ENCODE results near the gene OTUB1. TPM values are rescaled to one million over a fixed set of nuclear protein-coding genes. Genes with fewer than 3 reads are reported as not detected.
"Not testable (repeated sequence)": the region's sequence is repeated elsewhere in the genome, so short reads cannot be mapped to it uniquely, and the experiment has no call there.

The OTUB1 gene
- total and polyA plus RNA-seq, 2 donors: 46.7 to 83.8 TPM

DNA sequence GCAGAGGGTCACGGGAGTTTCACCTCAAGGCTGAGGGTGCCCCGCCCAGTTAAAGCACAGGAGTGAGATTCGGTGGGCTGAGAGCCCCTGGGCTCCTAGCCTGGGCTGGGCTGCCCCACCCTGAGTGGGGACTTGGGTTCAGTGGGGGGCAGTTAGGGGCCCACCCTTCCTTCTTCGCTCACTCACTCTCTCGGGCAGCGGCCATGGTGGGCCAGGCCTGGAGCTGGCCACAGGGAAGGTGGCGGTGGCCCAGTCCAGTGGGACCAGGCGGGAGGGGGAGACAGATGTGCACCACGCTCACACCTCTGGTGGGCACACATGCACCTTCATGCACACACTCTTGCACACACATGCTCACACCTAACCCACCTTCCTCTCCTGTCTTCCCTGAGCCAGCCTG lies 55.6 kb downstream of the OTUB1 start:
- no peak overlapping the region for H3K27ac ChIP-seq (ENCODE audit: low read depth in 1 of 2, low read length in 1 of 2)
- peaks cover 23 to 45% of the 10 kb centered on the region in 2 donors for H3K27me3 ChIP-seq (ENCODE audit: control insufficient read depth in 2 of 2, insufficient read depth in 1 of 2, low read length in 1 of 2)
- no peaks in the 10 kb centered on the region for H3K36me3 ChIP-seq (ENCODE audit: control insufficient read depth in 2 of 2, insufficient read depth in 2 of 2, low read length in 1 of 2)
- DNase-seq (ENCODE audit: low read depth in 6 of 9, low spot score in 9 of 9): no peak
- WGBS: 95% methylated on average over 9 of the region's 9 CpGs
- no peak overlapping the region for H3K4me3 ChIP-seq (ENCODE audit: low read length in 2 of 2)
- H3K4me1 ChIP-seq (ENCODE audit: control insufficient read depth in 2 of 2, insufficient read depth in 2 of 2, low read length in 2 of 2): peaks cover 0 to 6% of the 10 kb centered on the region in 2 donors
- H3K9me3 ChIP-seq (ENCODE audit: control insufficient read depth in 2 of 2, insufficient read depth in 1 of 2, low read length in 1 of 2): peaks cover 0 to 5% of the 10 kb centered on the region in 2 donors

DNA sequence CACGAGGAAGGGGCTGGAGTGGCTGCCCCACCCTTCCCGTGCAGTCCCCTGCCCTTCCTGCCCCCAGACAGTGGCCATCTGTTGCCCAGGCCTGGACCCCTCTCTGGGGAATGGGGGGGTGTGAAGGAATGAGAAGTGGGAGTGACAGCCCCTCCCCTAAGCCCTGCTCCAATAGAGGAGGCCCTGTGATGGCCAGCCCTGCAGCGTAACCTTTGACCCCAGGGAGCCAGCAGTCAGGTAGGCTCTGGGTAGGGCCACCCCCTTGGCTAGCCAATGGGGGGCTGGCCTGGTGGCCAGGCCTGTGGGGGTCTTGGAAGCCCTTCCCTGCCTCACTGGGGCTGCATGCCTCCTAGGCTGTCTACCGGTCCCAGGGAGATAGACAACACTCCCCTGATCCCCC lies 56.1 kb downstream of the OTUB1 start:
- no peak overlapping the region for H3K4me3 ChIP-seq (ENCODE audit: low read length in 2 of 2)
- H3K36me3 ChIP-seq (ENCODE audit: control insufficient read depth in 2 of 2, insufficient read depth in 2 of 2, low read length in 1 of 2): no peaks in the 10 kb centered on the region
- H3K9me3 ChIP-seq (ENCODE audit: control insufficient read depth in 2 of 2, insufficient read depth in 1 of 2, low read length in 1 of 2): peaks cover 0 to 3% of the 10 kb centered on the region in 2 donors
- WGBS: 96% methylated on average over 4 of the region's 4 CpGs
- H3K27ac ChIP-seq (ENCODE audit: low read depth in 1 of 2, low read length in 1 of 2): no peak overlapping the region
- peaks cover 18 to 41% of the 10 kb centered on the region in 2 donors for H3K27me3 ChIP-seq (ENCODE audit: control insufficient read depth in 2 of 2, insufficient read depth in 1 of 2, low read length in 1 of 2)
- H3K4me1 ChIP-seq (ENCODE audit: control insufficient read depth in 2 of 2, insufficient read depth in 2 of 2, low read length in 2 of 2): peaks cover 0 to 1% of the 10 kb centered on the region in 2 donors
- no peak for DNase-seq (ENCODE audit: low read depth in 6 of 9, low spot score in 9 of 9)

DNA sequence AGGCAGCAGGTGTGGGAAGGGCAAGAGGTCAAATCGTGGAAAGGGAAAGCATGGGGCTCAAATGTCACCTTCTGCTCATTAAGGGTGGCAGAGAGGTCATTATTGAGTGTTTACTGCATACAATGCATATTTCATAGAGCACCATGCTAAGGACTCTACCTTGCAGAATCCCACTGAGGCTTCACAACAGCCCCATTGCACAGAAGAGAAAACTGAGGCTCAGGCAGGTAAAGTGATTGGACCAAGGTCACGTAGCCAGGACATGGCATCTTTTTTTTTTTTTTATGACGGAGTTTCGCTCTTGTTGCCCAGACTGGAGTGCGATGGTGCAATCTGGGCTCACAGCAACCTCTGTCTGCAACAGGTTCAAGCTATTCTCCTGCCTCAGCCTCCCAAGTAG lies 57.3 kb downstream of the OTUB1 start:
- H3K4me3 ChIP-seq (ENCODE audit: low read length in 2 of 2): no peak overlapping the region
- no peaks in the 10 kb centered on the region for H3K9me3 ChIP-seq (ENCODE audit: control insufficient read depth in 2 of 2, insufficient read depth in 1 of 2, low read length in 1 of 2)
- H3K4me1 ChIP-seq (ENCODE audit: control insufficient read depth in 2 of 2, insufficient read depth in 2 of 2, low read length in 2 of 2): no peaks in the 10 kb centered on the region
- H3K36me3 ChIP-seq (ENCODE audit: control insufficient read depth in 2 of 2, insufficient read depth in 2 of 2, low read length in 1 of 2): no peaks in the 10 kb centered on the region
- no peak overlapping the region for H3K27ac ChIP-seq (ENCODE audit: low read depth in 1 of 2, low read length in 1 of 2)
- WGBS: 93% methylated on average over 5 of the region's 5 CpGs
- peaks cover 6 to 28% of the 10 kb centered on the region in 2 donors for H3K27me3 ChIP-seq (ENCODE audit: control insufficient read depth in 2 of 2, insufficient read depth in 1 of 2, low read length in 1 of 2)
- DNase-seq (ENCODE audit: low read depth in 6 of 9, low spot score in 9 of 9): no peak

DNA sequence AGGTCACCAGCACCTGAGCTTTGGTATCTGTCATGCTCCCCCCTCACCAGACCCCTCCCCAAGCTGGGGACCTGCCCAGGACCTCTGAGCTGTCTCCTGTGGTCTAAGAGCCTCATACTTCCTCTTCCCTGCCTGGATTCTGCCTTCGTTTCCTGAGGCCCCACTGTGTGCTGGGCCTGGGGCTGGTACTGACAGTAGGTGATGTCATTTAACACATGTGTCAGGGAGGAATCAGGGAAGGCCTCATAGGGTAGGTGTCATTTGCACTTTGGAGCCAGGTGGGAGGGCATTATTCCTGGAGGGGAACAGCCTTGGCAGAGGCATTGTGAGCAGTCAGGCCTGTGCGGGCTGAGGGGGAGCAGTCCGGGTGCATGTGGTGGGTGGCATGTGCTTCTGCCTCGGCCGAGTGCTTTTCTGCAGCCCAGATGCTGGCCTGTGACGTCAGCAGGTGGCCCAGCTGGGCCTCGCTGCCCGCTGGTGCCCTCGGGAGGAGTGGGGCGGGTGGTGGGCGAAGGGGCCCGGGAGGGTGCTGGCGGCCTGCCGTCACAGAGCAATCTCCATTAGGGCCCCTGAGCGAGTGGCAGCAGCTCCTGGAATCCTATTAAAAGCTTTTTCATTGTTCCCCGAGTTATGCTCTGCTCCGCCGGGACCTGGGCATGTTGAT lies 58.6 kb downstream of the OTUB1 start:
- no peaks in the 10 kb centered on the region for H3K4me1 ChIP-seq (ENCODE audit: control insufficient read depth in 2 of 2, insufficient read depth in 2 of 2, low read length in 2 of 2)
- H3K9me3 ChIP-seq (ENCODE audit: control insufficient read depth in 2 of 2, insufficient read depth in 1 of 2, low read length in 1 of 2): no peaks in the 10 kb centered on the region
- H3K27ac ChIP-seq (ENCODE audit: low read depth in 1 of 2, low read length in 1 of 2): no peak overlapping the region
- 92% methylated on average over 18 of the region's 18 CpGs for WGBS
- DNase-seq (ENCODE audit: low read depth in 6 of 9, low spot score in 9 of 9): no peak
- no peak overlapping the region for H3K4me3 ChIP-seq (ENCODE audit: low read length in 2 of 2)
- peaks cover 0 to 15% of the 10 kb centered on the region in 2 donors for H3K27me3 ChIP-seq (ENCODE audit: control insufficient read depth in 2 of 2, insufficient read depth in 1 of 2, low read length in 1 of 2)
- H3K36me3 ChIP-seq (ENCODE audit: control insufficient read depth in 2 of 2, insufficient read depth in 2 of 2, low read length in 1 of 2): no peaks in the 10 kb centered on the region

DNA sequence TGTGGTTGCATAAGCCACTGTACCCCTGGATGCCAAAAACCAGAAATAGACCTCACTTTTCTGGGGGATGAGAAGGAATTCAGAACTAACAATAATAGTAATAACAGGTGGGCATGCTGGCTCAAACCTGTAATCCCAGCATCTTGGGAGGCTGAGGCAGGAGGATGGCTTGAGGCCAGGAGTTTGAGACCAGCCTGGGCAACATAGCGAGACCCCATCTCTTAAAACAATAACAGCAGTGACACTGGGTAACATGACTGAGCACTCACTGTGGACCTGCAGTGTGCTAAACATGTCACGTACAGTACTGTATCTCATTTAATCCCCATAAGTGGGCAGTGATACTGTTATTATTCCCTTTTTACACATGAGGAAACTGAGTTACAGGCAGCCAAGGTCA lies 59.5 kb downstream of the OTUB1 start:
- WGBS: 96% methylated on average over 2 of the region's 2 CpGs
- Histone ChIP-seq H3K27me3 (ENCODE audit: control insufficient read depth in 2 of 2, insufficient read depth in 1 of 2, low read length in 1 of 2) (peaks cover 0 to 7% of the 10 kb centered on the region in 2 donors), H3K4me1 (ENCODE audit: control insufficient read depth in 2 of 2, insufficient read depth in 2 of 2, low read length in 2 of 2) (no peaks in the 10 kb centered on the region), H3K36me3 (ENCODE audit: control insufficient read depth in 2 of 2, insufficient read depth in 2 of 2, low read length in 1 of 2) (no peaks in the 10 kb centered on the region), H3K27ac (ENCODE audit: low read depth in 1 of 2, low read length in 1 of 2) (no peak overlapping the region), H3K9me3 (ENCODE audit: control insufficient read depth in 2 of 2, insufficient read depth in 1 of 2, low read length in 1 of 2) (no peaks in the 10 kb centered on the region), H3K4me3 (ENCODE audit: low read length in 2 of 2) (no peak overlapping the region)
- no peak for DNase-seq (ENCODE audit: low read depth in 6 of 9, low spot score in 9 of 9)

- H3K4me3 ChIP-seq (ENCODE audit: low read length in 2 of 2); H3K9me3 ChIP-seq (ENCODE audit: control insufficient read depth in 2 of 2, insufficient read depth in 1 of 2, low read length in 1 of 2); H3K36me3 ChIP-seq (ENCODE audit: control insufficient read depth in 2 of 2, insufficient read depth in 2 of 2, low read length in 1 of 2); H3K4me1 ChIP-seq (ENCODE audit: control insufficient read depth in 2 of 2, insufficient read depth in 2 of 2, low read length in 2 of 2); DNase-seq (ENCODE audit: low read depth in 6 of 9, low spot score in 9 of 9); H3K27me3 ChIP-seq (ENCODE audit: control insufficient read depth in 2 of 2, insufficient read depth in 1 of 2, low read length in 1 of 2); H3K27ac ChIP-seq (ENCODE audit: low read depth in 1 of 2, low read length in 1 of 2): not testable (repeated sequence)
- WGBS: 96% methylated on average over 8 of the region's 8 CpGs
Observed at GRCh38 chr11:64047373-64047772, 61.1 kb downstream of the OTUB1 start.

Other genes with a start within 250 kb of the OTUB1 start
- 15.7 TPM for gene ZFTA, start 217.7 kb upstream of the OTUB1 start, total RNA-seq
- 10.3 TPM for gene ZFTA, start 217.7 kb upstream of the OTUB1 start, polyA plus RNA-seq
- gene SPINDOC, start 173.0 kb upstream of the OTUB1 start, total RNA-seq: 17.5 TPM
- 11.7 TPM for gene SPINDOC, start 173.0 kb upstream of the OTUB1 start, polyA plus RNA-seq
- gene MARK2, start 147.3 kb upstream of the OTUB1 start, total RNA-seq: 12.7 TPM
- 17.5 TPM for gene MARK2, start 147.3 kb upstream of the OTUB1 start, polyA plus RNA-seq
- gene RCOR2, start 69.3 kb upstream of the OTUB1 start, total RNA-seq: 2.4 TPM
- gene RCOR2, start 69.3 kb upstream of the OTUB1 start, polyA plus RNA-seq: 0.87 TPM
- gene NAA40, start 47.4 kb upstream of the OTUB1 start, total RNA-seq: 9.1 TPM
- gene NAA40, start 47.4 kb upstream of the OTUB1 start, polyA plus RNA-seq: 18.4 TPM
- 418 TPM for gene COX8A, start 11.8 kb upstream of the OTUB1 start, total RNA-seq
- 411 TPM for gene COX8A, start 11.8 kb upstream of the OTUB1 start, polyA plus RNA-seq
- gene FLRT1, start 49.5 kb downstream of the OTUB1 start, total RNA-seq: 0.05 TPM
- 0.07 TPM for gene FLRT1, start 49.5 kb downstream of the OTUB1 start, polyA plus RNA-seq
- 16.6 TPM for gene MACROD1, start 179.7 kb downstream of the OTUB1 start, total RNA-seq
- gene MACROD1, start 179.7 kb downstream of the OTUB1 start, polyA plus RNA-seq: 9.7 TPM
- gene STIP1, start 199.7 kb downstream of the OTUB1 start, total RNA-seq: 94.1 TPM
- gene STIP1, start 199.7 kb downstream of the OTUB1 start, polyA plus RNA-seq: 46.7 TPM
- 74.5 TPM for gene FERMT3, start 220.3 kb downstream of the OTUB1 start, total RNA-seq
- gene FERMT3, start 220.3 kb downstream of the OTUB1 start, polyA plus RNA-seq: 91.0 TPM
- 45.1 TPM for gene TRPT1, start 239.7 kb downstream of the OTUB1 start, total RNA-seq
- gene TRPT1, start 239.7 kb downstream of the OTUB1 start, polyA plus RNA-seq: 66.7 TPM
- 48.7 TPM for gene NUDT22, start 239.8 kb downstream of the OTUB1 start, total RNA-seq
- gene NUDT22, start 239.8 kb downstream of the OTUB1 start, polyA plus RNA-seq: 93.2 TPM
- gene DNAJC4, start 244.1 kb downstream of the OTUB1 start, total RNA-seq: 18.1 TPM
- 134 TPM for gene DNAJC4, start 244.1 kb downstream of the OTUB1 start, polyA plus RNA-seq
- gene VEGFB, start 248.1 kb downstream of the OTUB1 start, total RNA-seq: 16.0 TPM
- gene VEGFB, start 248.1 kb downstream of the OTUB1 start, polyA plus RNA-seq: 70.2 TPM